GM12801 (cell line): ENCODE measurements around the gene GNG7.

ENCODE experiments used
- CTCF ChIP-seq: IDR thresholded peaks from one replicate; pipeline ENCODE4 v1.5.1; 2011; ENCODE audit warnings: control low read depth; ENCODE audit not compliant: insufficient read length; ENCODE audit errors: extremely low read depth

Gene GNG7

GRCh38 chr19:2739602-2740313 lies 37.3 kb upstream of the GNG7 start, which contains the start of gene SLC39A3:
Gene SLC39A3, minus strand, starts transcription at chr19:2740017. Its CDS starts 2,760 bp downstream, at chr19:2737257.
- TF ChIP-seq CTCF: no peak

DNA sequence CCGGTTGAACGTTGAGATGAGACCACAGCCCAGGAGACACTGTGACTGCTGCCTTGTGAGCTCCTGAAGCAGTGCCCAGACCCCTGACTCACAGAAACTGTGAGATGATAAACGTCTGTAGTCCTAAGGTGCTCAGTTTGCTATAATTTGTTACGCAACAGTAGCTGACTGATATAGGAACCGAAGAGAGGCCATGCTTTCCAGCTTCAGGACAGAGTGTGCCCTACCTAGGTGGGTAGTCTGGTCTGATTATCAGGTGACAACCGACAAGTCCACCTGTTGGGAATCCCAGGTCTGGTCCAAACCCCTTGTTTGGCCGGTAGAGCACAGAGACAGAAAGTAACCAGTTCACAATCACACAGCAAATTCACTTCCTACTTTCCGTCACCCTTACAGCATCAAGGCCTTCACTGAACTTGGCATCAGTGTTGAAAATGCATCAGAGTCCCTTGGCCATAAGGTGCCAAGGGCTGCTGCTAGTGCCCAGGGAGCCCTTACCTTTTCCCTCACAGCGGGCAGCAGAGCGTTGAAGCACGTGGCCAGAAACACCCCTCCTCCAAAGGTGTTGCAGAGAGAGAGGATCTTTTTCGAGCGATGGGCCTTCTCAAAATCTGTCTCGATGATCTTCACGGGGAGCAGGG lies 34.2 kb upstream of the GNG7 start:
- TF ChIP-seq CTCF: no peak

GRCh38 chr19:2735374-2735773 lies 32.9 kb upstream of the GNG7 start:
- no peak for TF ChIP-seq CTCF

- TF ChIP-seq CTCF: no peak
Observed at GRCh38 chr19:2734589-2735288, 32.2 kb upstream of the GNG7 start.

DNA sequence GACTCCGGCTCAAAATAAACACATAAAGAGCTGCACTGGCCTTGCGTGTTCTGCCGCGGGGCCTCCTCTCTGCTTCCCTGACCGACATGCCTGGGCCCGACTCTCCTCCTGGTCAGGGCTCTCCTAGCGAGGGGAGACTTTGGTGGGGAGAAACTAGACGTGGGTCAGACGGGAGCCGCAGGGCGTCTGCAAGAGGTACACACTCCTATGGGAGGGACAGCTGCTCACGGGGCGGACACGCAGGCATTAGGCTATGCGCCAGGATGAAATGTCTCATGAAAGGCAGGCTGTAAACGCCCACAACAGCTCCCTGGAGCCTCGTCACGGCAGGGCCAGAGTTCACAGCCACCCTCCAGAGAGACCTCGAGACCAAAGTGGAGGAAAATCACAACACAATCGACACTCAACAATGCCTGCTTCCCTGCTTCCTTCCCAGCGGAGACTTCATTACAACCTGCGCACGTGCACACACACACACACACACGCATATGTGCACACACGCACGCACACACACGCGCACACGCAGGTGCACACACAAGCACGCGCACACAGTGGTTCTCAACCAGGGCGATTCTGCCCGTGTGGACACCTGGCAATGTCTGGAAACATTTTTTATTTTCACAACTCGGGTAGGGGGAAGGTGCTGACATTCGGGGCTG lies 31.6 kb upstream of the GNG7 start:
- no peak for TF ChIP-seq CTCF

DNA sequence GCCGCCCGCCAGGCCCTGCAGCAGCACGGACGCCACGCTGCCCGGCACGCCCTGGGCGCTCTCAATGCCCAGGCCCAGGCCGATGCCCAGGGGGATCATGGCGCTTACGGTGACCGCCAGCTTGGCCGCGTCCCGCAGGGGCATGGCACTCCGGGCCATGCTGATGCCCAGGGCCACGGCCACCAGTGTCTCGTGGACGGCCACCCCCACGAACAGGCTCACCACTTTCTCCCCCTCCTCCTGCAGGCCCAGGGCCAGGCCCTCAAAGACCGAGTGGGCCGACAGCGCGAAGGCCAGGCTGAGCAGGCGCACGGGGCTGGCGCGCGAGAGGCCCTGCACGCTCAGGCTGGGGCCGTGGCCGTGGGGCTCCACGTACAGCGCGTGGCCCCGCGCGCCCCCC lies 30.4 kb upstream of the GNG7 start:
- no peak for TF ChIP-seq CTCF

GRCh38 chr19:2732157-2732725 lies 29.7 kb upstream of the GNG7 start:
- TF ChIP-seq CTCF: no peak
